Stimulated activated CD4-positive, alpha-beta T cell treated with anti-CD3 and anti-CD28 coated beads, Interleukin-15, amount 100 ng/mL, for 24 hours (primary cell): ENCODE measurements around the gene TTC33.
A peak's percentile ranks its signal among the peaks of the same experiment; 100 is the strongest.
"Not testable (repeated sequence)": the region's sequence is repeated elsewhere in the genome, so short reads cannot be mapped to it uniquely, and the experiment has no call there.

Experiments
- DNase-seq: peaks from one replicate; pipeline ENCODE4 v3.0.0-alpha.2; 2020

TTC33 gene

GRCh38 chr5:40778133-40778532, 22.4 kb upstream of the TTC33 start:
- no peak for DNase-seq

GRCh38 chr5:40776658-40776977, 20.9 kb upstream of the TTC33 start:
- DNase-seq: no peak

GRCh38 chr5:40775846-40776657, 20.3 kb upstream of the TTC33 start:
- no peak for DNase-seq

GRCh38 chr5:40775085-40775845, 19.5 kb upstream of the TTC33 start:
- DNase-seq: no peak

GRCh38 chr5:40774623-40775022, 18.9 kb upstream of the TTC33 start:
- DNase-seq: no peak

GRCh38 chr5:40770764-40771163, 15.0 kb upstream of the TTC33 start:
- no peak for DNase-seq

- DNase-seq: no peak
Measured at GRCh38 chr5:40762705-40763104, 6.9 kb upstream of the TTC33 start.

- no peak for DNase-seq
Measured at GRCh38 chr5:40757400-40757799, 1.6 kb upstream of the TTC33 start.

- DNase-seq: peak; percentile 75
Measured at GRCh38 chr5:40755093-40755406, 711 bp downstream of the TTC33 start.

GRCh38 chr5:40754381-40755092, 1.2 kb downstream of the TTC33 start:
- DNase-seq: no peak

GRCh38 chr5:40746703-40747102, 9.1 kb downstream of the TTC33 start:
- DNase-seq: no peak

GRCh38 chr5:40743771-40744170, 12.0 kb downstream of the TTC33 start:
- no peak for DNase-seq

- no peak for DNase-seq
Measured at GRCh38 chr5:40738502-40738901, 17.3 kb downstream of the TTC33 start.

GRCh38 chr5:40736103-40736875, 19.5 kb downstream of the TTC33 start:
- DNase-seq: no peak

GRCh38 chr5:40735609-40736008, 20.2 kb downstream of the TTC33 start:
- DNase-seq: no peak

- DNase-seq: no peak
Measured at GRCh38 chr5:40734986-40735385, 20.8 kb downstream of the TTC33 start.

GRCh38 chr5:40733879-40734563, 21.7 kb downstream of the TTC33 start:
- DNase-seq: no peak

- no peak for DNase-seq
Measured at GRCh38 chr5:40733434-40733833, 22.3 kb downstream of the TTC33 start.

- not testable (repeated sequence) for DNase-seq
Measured at GRCh38 chr5:40722497-40722911, 33.3 kb downstream of the TTC33 start.

GRCh38 chr5:40720069-40720468, 35.7 kb downstream of the TTC33 start:
- no peak for DNase-seq

- DNase-seq: no peak
Measured at GRCh38 chr5:40717281-40717680, 38.5 kb downstream of the TTC33 start.

GRCh38 chr5:40716590-40716989, 39.2 kb downstream of the TTC33 start:
- DNase-seq: no peak

- DNase-seq: no peak
Measured at GRCh38 chr5:40716000-40716399, 39.8 kb downstream of the TTC33 start.
